ENCODE results near the gene ESRRG.

DNA sequence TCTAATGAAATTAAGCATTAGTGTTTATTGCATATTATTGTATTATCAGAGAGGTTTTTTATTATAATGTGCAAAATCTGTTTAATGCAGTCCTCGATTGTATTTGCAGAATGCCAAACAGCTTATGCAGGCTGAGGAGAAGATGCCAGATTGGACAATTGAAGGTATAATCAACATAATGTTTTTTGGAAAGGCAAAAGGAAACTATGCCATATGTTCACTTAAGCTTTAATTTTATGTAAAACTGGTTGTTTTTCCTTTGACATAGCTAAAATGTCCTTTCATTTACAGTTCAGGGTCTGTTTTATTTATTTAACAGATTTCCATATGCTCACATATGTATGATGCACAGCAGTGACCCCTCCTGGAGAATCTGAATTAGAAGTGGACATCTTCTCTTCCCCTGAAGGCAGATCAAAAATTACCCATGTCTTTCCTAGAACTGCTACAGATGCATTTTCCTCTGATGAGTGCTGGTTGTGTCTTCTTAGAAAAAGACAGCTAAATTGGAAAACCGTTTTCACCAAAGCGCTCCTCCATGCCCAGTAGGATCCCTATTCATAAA is 156.5 kb downstream of the ESRRG start:
- TF ChIP-seq, protein P1, sequence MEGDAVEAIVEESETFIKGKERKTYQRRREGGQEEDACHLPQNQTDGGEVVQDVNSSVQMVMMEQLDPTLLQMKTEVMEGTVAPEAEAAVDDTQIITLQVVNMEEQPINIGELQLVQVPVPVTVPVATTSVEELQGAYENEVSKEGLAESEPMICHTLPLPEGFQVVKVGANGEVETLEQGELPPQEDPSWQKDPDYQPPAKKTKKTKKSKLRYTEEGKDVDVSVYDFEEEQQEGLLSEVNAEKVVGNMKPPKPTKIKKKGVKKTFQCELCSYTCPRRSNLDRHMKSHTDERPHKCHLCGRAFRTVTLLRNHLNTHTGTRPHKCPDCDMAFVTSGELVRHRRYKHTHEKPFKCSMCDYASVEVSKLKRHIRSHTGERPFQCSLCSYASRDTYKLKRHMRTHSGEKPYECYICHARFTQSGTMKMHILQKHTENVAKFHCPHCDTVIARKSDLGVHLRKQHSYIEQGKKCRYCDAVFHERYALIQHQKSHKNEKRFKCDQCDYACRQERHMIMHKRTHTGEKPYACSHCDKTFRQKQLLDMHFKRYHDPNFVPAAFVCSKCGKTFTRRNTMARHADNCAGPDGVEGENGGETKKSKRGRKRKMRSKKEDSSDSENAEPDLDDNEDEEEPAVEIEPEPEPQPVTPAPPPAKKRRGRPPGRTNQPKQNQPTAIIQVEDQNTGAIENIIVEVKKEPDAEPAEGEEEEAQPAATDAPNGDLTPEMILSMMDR (IDR thresholded peaks at IDR 0.05): no peak
- no peak for TF ChIP-seq POLR2A (IDR thresholded peaks at IDR 0.05)
